Right cardiac atrium (tissue), 5 donors: ENCODE results near the gene TEAD4. TPM values are rescaled to one million over a fixed set of nuclear protein-coding genes. Genes with fewer than 3 reads are reported as not detected.

Experiments
- ATAC-seq, 2 donors: fragments of 200-7000 bp; cut with Tn5 transposase; one replicate each; pipeline versions ENCODE4 v1.8.0 to v1.9.1; 2020; ENCODE audit warnings: moderate library complexity in 2 of 2, mild to moderate bottlenecking in 1 of 2
- DNase-seq, 3 donors: peaks; one replicate each; pipeline ENCODE4 v3.0.0-alpha.2; 2020
- H3K27ac ChIP-seq: one replicate; pipeline ENCODE4 v1.5.1; 2013; ENCODE audit warnings: mild to moderate bottlenecking, low read length, control low read depth, moderate library complexity
- H3K27me3 ChIP-seq: one replicate; pipeline ENCODE4 v1.6.1; 2013; ENCODE audit not compliant: control insufficient read depth, insufficient read depth
- H3K4me1 ChIP-seq: one replicate; pipeline ENCODE4 v1.6.1; 2013; ENCODE audit warnings: low read length; ENCODE audit not compliant: control insufficient read depth, insufficient read depth
- H3K4me3 ChIP-seq: one replicate; pipeline ENCODE4 v1.5.1; 2013; ENCODE audit warnings: low read length, control low read depth
- H3K9me3 ChIP-seq: one replicate; pipeline ENCODE4 v1.6.1; 2013; ENCODE audit warnings: low read length; ENCODE audit not compliant: control insufficient read depth
- WGBS: extraction: QIAGEN DNeasy Blood & Tissue Kit; methylation state at CpG from one replicate; pipeline ENCODE4 v1.1.7; 2013; 5-methylcytosine and 5-hydroxymethylcytosine counted together
- intact Hi-C, 4 donors: fragments of 100-400 bp; cut with DNase I; formaldehyde crosslinking; loops; one replicate each; pipeline versions ENCODE4 v1.11.0 to v1.14.0; 2022 to 2023
- polyA plus RNA-seq: library from polyadenylated mRNA; stranded (reverse); fragments of 200-250 nt; gene quantifications from one replicate; pipeline ENCODE4 v1.2.3, GENCODE V29; 2013
- total RNA-seq, 4 donors: library from RNA; stranded (reverse); fragmentation: NEBNext Ultra II Directional; extraction: Animal tissue kit (Norgen Biotek cat#: 25700); gene quantifications; one replicate each; pipeline ENCODE4 v1.2.1, GENCODE V29; 2021
- donor health status: healthy with polysubstance abuse.
- donor health status: DM: no; HTN: yes; CAD: no.
- donor health status: DM: no; HTN: no; CAD: no.
- donor health status: DM: no; HTN: yes; CAD: no; lungs with severe emphysema.
- donor health status: DM: yes; HTN: yes; CAD: no.

TEAD4 gene
- total and polyA plus RNA-seq, 5 donors = 9.6 to 22.9 (median 11.6) TPM

DNA sequence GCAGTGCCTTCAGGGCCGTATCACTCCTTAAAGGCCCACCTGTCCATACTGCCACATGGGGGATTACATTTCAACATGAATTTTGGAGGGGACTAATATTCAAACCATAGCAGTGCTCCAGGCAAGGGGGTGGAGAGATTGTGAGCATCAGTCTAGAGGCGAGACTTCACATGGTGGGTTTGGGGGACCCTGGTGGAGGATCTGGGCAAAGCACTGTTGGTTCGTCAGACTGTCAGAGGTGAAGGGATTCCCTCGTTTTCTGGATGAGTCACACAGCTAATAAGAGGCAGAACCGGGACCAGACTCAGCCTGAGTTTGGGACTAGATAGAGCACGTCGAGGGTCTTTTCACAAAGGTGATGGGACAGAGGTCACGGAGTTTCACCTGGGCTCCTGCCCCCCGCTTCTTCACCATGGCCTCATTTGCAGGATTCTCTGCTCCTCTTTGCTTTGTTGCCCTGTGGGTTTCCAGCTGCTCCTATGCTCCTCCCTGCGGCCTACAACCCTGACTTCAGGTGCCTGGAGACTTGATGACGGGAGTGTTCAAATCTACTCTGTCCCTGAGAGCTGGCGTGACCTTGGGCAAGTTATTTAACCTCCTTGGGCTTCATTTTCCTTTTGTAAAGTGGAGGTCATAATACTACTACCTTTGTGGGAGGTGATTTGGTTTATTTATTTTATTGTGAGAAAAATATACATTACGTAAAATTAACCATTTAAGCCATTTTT, 41.5 kb downstream of the TEAD4 start:
- Histone ChIP-seq H3K27ac (no peak overlapping the region), H3K9me3 (no peaks in the 10 kb centered on the region), H3K4me3 (no peak overlapping the region), H3K4me1 (no peaks in the 10 kb centered on the region), H3K27me3 (no peaks in the 10 kb centered on the region)
- WGBS = 57% methylated on average over 13 of the region's 13 CpGs
- ATAC-seq (no peak), DNase-seq (no peak)
- intact Hi-C loops = no loop called here

DNA sequence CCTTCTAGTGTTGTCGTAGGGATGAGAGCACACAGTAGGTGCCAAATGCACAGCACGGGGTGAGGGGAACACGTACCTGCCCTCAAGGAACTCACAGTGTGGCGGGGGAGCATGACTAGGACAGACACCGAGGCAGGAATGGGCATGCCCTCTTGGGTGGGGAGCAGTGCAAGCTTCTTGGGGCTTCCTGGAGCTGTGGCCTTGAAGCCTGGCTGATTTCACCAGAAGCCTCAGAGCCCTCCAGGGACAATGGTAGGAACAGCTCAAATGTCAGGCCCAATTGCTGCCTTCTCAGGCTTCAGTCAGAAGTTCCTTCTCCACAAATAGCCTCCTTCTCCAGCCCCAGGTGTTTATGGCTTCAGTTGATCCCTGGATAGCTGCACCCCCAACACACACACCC, 43.4 kb downstream of the TEAD4 start:
- DNase-seq = no peak
- H3K27me3 ChIP-seq = no peaks in the 10 kb centered on the region
- H3K4me3 ChIP-seq = no peak overlapping the region
- no peak overlapping the region for H3K27ac ChIP-seq
- no peak for ATAC-seq
- intact Hi-C loops = no loop called here
- H3K9me3 ChIP-seq = no peaks in the 10 kb centered on the region
- 94% methylated on average over 5 of the region's 5 CpGs for WGBS
- no peaks in the 10 kb centered on the region for H3K4me1 ChIP-seq

DNA sequence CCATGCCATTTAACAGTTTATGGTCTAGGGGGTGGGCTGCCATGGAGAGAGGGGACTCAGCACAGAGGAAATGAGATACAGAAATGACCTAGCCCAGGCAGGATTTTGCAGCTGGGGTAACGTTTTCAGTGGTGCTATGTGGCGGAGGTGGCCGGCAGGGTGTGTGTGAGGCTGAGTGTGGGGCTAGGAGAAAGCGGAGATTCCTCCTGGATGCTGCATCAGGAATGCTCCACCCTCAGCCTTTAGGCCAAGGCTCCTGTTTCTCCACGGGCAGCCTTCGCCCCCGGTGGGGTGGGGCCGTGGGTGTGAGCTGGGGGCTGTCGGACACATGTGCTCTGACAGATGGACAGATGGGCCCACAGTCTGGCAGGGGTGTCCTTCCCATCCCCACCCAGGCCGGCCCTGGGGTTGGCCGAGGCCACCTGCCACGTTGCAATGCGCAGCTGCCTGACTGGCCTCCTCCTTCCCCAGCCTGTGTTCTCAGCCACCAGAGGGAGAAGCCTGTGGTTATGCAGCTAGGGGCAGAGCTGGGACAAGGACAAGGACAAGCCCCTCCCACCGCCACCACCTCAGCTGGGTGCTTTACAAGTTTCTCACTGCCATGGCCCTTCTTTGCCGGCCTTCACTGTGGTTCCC, 44.3 kb downstream of the TEAD4 start:
- WGBS = 83% methylated on average over 15 of the region's 15 CpGs
- H3K27me3 ChIP-seq = no peaks in the 10 kb centered on the region

DNA sequence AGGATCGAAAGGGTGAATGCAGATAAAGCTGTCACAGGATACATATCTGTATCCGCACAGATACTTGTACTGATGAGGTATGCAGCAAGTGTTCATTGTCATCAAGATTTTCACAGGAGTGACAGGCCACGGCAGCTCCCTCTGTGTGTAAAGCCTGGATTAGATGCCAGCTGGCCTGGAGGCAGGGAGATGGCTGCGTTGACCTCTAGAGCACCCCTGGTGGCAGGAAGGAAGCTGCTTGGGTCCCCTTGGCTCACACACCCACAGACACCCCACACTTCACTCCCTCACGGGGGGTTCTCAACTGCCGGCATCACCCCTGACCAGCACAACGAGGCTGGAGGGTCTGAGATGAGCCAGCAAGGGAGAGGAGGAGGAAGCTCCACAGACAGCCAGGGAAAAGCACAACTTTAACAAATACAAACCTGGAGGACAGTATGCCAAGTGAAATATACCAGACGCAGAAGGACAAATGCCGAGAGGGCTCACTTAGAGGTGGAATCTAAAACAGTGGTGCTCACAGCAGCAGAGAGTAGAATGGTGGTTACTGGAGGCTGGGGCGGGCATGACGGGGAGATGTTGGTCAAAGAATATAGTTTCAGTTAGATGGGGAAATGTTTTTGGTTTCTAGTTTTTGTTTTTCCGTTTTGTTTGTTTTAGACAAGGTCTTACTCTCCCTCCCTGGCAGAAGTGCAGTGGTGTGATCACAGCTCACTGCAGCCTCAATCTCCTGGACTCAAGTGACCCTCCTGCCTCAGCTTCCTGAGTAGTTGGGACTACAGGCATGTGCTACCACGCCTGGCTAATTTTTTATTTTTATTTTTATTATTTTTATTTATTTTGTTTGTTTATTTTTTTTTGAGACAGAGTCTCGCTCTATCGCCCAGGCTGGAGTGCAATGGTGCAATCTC, 45.7 kb downstream of the TEAD4 start:
- no peaks in the 10 kb centered on the region for H3K27me3 ChIP-seq
- DNase-seq (no peak), ATAC-seq (peak; percentile 38 to 52)
- H3K4me3 ChIP-seq = no peak overlapping the region
- no peaks in the 10 kb centered on the region for H3K4me1 ChIP-seq
- H3K9me3 ChIP-seq = no peaks in the 10 kb centered on the region
- H3K27ac ChIP-seq = peak overlapping the region; percentile 8
- intact Hi-C loops = no loop called here
- 54% methylated on average over 15 of the region's 15 CpGs for whole genome bisulfite sequencing

More for the DNA sequence above, 44.3 kb downstream of the TEAD4 start:
- intact Hi-C loops = no loop called here
- Histone ChIP-seq H3K4me1 (no peaks in the 10 kb centered on the region), H3K9me3 (no peaks in the 10 kb centered on the region), H3K27ac (no peak overlapping the region), H3K4me3 (no peak overlapping the region)
- DNase-seq (no peak), ATAC-seq (no peak)

DNA sequence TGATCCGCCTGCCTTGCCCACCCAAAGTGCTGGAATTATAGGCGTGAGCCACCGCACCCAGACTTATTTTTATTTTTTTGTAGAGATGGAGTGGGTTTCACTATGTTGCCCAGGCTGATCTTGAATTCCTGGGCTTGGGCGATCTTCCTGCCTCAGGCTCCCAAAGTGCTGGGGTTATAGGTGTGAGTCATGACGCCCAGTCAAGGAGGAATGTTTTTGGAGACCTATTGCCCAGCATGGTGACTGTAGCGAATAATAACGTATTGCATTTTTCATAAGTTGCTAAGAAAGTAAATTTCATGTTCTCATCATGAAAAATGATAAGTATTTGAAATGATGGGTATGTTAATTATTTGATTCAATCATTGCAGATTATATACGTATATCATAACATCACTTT, 46.5 kb downstream of the TEAD4 start:
- DNase-seq (no peak), ATAC-seq (no peak)
- no peaks in the 10 kb centered on the region for H3K27me3 ChIP-seq
- no peaks in the 10 kb centered on the region for H3K9me3 ChIP-seq
- intact Hi-C loops = no loop called here
- no peak overlapping the region for H3K4me3 ChIP-seq
- 99% methylated on average over 8 of the region's 8 CpGs for WGBS
- no peaks in the 10 kb centered on the region for H3K4me1 ChIP-seq
- H3K27ac ChIP-seq = no peak overlapping the region

DNA sequence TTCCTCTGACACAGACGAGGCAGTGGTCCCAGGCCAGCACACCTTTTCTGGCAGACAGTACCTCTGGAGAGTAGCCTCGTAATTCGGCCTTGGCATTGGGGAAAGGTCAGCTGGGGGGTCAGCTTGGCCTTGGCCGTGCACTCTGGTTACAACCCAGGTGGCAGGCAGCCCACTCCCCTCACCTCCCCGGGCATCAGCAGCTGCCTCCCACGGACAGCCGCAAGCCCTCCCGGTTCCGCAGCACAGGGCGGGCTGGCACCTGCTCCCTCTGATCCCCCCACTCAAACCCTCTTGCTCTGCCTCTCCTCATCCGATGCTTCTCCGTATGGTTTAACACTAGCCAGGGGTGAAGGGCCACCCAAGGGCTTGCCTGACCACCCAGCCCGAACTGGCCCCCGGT, 50.6 kb downstream of the TEAD4 start:
- 91% methylated on average over 14 of the region's 14 CpGs for WGBS
- peak in 1 of 2 donors; percentile 38 for ATAC-seq

DNA sequence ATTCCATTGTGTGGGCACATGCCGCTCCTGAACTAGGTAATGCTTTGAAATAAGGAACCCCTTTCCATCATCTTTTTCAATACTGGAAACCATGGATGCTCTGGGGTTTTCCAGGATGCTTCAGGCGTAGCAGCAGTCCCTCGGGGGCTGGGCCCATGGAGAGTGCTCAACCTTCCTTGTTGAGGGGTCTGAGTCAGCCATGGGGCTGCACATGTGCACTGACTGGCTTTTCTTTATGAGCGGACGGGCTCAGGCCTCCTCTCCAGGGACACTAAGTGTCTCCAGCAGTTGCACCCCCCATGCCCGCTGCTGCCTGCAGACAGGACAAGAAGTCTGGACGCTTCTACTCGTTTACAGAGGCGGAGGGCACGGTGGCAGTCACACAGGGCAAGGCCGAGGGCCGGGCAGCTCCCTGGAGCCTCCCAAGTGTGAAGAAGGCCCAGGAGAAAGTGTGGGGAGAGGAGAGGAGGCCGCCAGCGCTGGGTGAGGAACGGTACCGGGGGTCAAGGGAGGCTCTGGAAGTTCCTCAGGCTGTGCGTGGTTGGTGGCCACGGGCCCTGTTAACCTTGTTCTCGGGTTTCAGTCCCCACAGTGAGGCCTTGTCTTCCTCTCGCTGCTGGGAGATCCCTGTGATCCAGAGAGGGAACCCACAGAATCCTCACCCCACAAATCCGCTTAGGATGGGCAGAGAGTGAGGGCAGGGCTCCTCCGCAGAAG, 51.2 kb downstream of the TEAD4 start:
- intact Hi-C loops = no loop called here
- Histone ChIP-seq H3K4me1 (no peaks in the 10 kb centered on the region), H3K9me3 (no peaks in the 10 kb centered on the region), H3K27me3 (no peaks in the 10 kb centered on the region), H3K4me3 (no peak overlapping the region), H3K27ac (no peak overlapping the region)
- ATAC-seq = no peak
- no peak for DNase-seq
- 91% methylated on average over 22 of the region's 22 CpGs for WGBS

More for the DNA sequence above, 50.6 kb downstream of the TEAD4 start:
- H3K27me3 ChIP-seq = no peaks in the 10 kb centered on the region
- H3K4me1 ChIP-seq = no peaks in the 10 kb centered on the region
- no peak overlapping the region for H3K4me3 ChIP-seq
- no peak for DNase-seq
- intact Hi-C loops = no loop called here
- H3K27ac ChIP-seq = no peak overlapping the region
- H3K9me3 ChIP-seq = no peaks in the 10 kb centered on the region

DNA sequence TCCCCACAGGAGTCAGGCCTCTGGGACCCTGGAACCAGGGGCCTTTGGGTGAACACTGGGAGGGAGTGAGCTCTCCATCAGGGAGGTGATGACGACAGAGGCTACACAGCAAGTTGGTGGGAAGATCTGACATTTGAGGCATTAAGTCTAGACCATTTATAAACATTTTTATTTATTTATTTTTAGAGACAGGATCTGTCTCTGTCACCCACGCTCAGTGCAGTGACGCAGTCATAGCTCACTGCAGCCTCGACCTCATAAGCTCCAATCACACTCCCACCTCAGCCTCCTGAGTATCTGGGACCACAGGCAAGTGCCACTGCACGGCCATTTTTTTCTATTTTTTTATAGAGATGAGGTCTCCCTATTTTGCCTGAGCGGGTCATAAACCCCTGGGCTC, 53.6 kb downstream of the TEAD4 start:
- no peak overlapping the region for H3K4me3 ChIP-seq
- ATAC-seq (no peak), DNase-seq (no peak)
- WGBS = 92% methylated on average over 6 of the region's 6 CpGs
- H3K9me3 ChIP-seq = no peaks in the 10 kb centered on the region
- no peaks in the 10 kb centered on the region for H3K4me1 ChIP-seq
- intact Hi-C loops = no loop called here
- no peak overlapping the region for H3K27ac ChIP-seq
- no peaks in the 10 kb centered on the region for H3K27me3 ChIP-seq

DNA sequence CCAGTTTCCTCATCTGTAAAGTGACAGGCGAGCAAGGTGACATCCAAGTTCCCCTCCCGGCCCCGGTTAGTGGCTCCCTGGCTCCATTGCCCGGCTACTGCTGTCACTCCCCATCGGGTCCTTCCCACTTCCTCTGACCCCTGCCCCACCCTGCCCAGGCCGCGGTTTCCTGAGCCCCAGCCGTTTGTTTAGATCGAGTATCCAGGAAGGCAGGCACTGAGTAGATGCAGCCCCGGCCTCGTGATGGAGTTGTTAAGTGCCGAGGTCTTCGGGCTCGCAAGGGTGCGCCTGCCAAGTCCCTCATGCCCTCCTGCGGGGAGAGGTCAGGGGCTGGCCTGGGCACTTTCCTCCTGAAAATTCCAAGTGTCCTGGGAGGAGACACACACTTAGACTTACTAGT, 55.4 kb downstream of the TEAD4 start:
- Histone ChIP-seq H3K4me3 (no peak overlapping the region), H3K27me3 (no peaks in the 10 kb centered on the region), H3K27ac (no peak overlapping the region), H3K4me1 (no peaks in the 10 kb centered on the region), H3K9me3 (no peaks in the 10 kb centered on the region)
- peak; percentile 49 to 73 (median 65) for DNase-seq
- peak in 1 of 2 donors; percentile 73 for ATAC-seq
- WGBS = 70% methylated on average over 16 of the region's 16 CpGs
- intact Hi-C loops = no loop called here

DNA sequence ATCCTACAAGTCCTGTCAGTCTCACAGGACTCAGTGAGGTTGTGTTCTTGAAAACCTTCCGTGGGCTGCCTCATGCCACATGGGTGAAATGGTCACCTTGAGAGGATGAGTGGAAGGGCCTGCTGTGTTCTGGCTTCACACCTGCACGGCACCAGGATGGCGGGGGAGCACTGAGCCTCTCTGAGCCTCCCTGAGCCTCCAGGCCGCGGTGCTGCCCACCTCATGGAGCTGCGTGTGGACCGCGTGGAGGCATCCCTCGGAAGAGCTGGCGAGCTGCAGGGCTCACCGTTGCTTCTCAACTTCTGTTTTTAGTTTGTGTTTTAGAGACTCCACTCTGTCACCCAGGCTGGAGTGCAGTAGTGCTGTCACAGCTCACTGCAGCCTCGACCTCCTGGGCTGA, 56.2 kb downstream of the TEAD4 start:
- WGBS = 96% methylated on average over 12 of the region's 12 CpGs
- no peak overlapping the region for H3K27ac ChIP-seq
- intact Hi-C loops = no loop called here
- no peaks in the 10 kb centered on the region for H3K9me3 ChIP-seq
- H3K4me1 ChIP-seq = no peaks in the 10 kb centered on the region
- no peaks in the 10 kb centered on the region for H3K27me3 ChIP-seq
- peak in 2 of 3 donors; percentile 3 to 9 for DNase-seq
- no peak for ATAC-seq
- no peak overlapping the region for H3K4me3 ChIP-seq
